H9 (cell line): ENCODE results near the gene ISG15. TPM values are rescaled to one million over a fixed set of nuclear protein-coding genes. Genes with fewer than 3 reads are reported as not detected.

Experiments
- DNase-seq: peaks from one replicate; pipeline ENCODE4 v3.0.0-alpha.2; 2017
- H2AFZ ChIP-seq: one replicate; pipeline ENCODE4 v1.6.1; 2013; ENCODE audit warnings: mild to moderate bottlenecking, low read length, control low read depth, moderate library complexity
- H2AK5ac ChIP-seq: 2 replicates; pipeline ENCODE4 v1.6.1; 2013; ENCODE audit warnings: low read length, control low read depth, mixed read lengths; ENCODE audit not compliant: insufficient read length
- H2BK120ac ChIP-seq: one replicate; pipeline ENCODE4 v1.6.1; 2013; ENCODE audit warnings: low read depth, mild to moderate bottlenecking, low read length, control low read depth, inconsistent platforms; ENCODE audit not compliant: poor library complexity, severe bottlenecking
- H2BK12ac ChIP-seq: 2 replicates; pipeline ENCODE4 v1.6.1; 2013; ENCODE audit warnings: low read length, control low read depth, mixed read lengths, low read depth; ENCODE audit not compliant: insufficient read length
- H2BK15ac ChIP-seq: 2 replicates; pipeline ENCODE4 v1.6.1; 2013; ENCODE audit warnings: low read depth, low read length, control low read depth
- H2BK20ac ChIP-seq: one replicate; pipeline ENCODE4 v1.6.1; 2013; ENCODE audit warnings: low read depth, mild to moderate bottlenecking, low read length, control low read depth, inconsistent platforms; ENCODE audit not compliant: poor library complexity, severe bottlenecking
- H2BK5ac ChIP-seq: 2 replicates; pipeline ENCODE4 v1.6.1; 2013; ENCODE audit warnings: low read length, control low read depth, mixed read lengths; ENCODE audit not compliant: insufficient read length
- H3K14ac ChIP-seq: 2 replicates; pipeline ENCODE4 v1.6.1; 2013; ENCODE audit warnings: low read length, control low read depth; ENCODE audit not compliant: insufficient read depth
- H3K18ac ChIP-seq: 2 replicates; pipeline ENCODE4 v1.6.1; 2013; ENCODE audit warnings: low read depth, mild to moderate bottlenecking, mixed read lengths, low read length, control low read depth; ENCODE audit not compliant: insufficient read length
- H3K23ac ChIP-seq: 2 replicates; pipeline ENCODE4 v1.6.1; 2013; ENCODE audit warnings: low read length, control low read depth, mixed read lengths, low read depth; ENCODE audit not compliant: insufficient read length
- H3K23me2 ChIP-seq: 2 replicates; pipeline ENCODE4 v1.6.1; 2013; ENCODE audit warnings: low read depth, mild to moderate bottlenecking, mixed read lengths, low read length, control low read depth; ENCODE audit not compliant: insufficient read length, poor library complexity, severe bottlenecking
- H3K27ac ChIP-seq: 2 replicates; pipeline ENCODE4 v1.5.1; 2013; ENCODE audit warnings: low read length, control low read depth, mixed read lengths, low read depth; ENCODE audit not compliant: insufficient read length
- H3K27me3 ChIP-seq: 2 replicates; pipeline ENCODE4 v1.6.1; 2013; ENCODE audit warnings: low read length, control low read depth, inconsistent platforms; ENCODE audit not compliant: insufficient read depth
- H3K4ac ChIP-seq: 2 replicates; pipeline ENCODE4 v1.6.1; 2013; ENCODE audit warnings: low read depth, mild to moderate bottlenecking, control low read depth, inconsistent platforms, low read length, moderate library complexity
- H3K4me1 ChIP-seq: 2 replicates; pipeline ENCODE4 v1.6.1; 2013; ENCODE audit warnings: low read length, control low read depth, inconsistent platforms; ENCODE audit not compliant: insufficient read depth
- H3K4me2 ChIP-seq: 2 replicates; pipeline ENCODE4 v1.6.1; 2013; ENCODE audit warnings: low read length, control low read depth, mixed read lengths; ENCODE audit not compliant: insufficient read length, insufficient read depth
- H3K56ac ChIP-seq: 2 replicates; pipeline ENCODE4 v1.6.1; 2013; ENCODE audit warnings: low read depth, mild to moderate bottlenecking, mixed read lengths, low read length, control low read depth; ENCODE audit not compliant: insufficient read length
- H3K79me1 ChIP-seq: 2 replicates; pipeline ENCODE4 v1.6.1; 2013; ENCODE audit warnings: low read depth, mild to moderate bottlenecking, moderate library complexity, low read length, control low read depth, inconsistent platforms; ENCODE audit not compliant: insufficient read depth, poor library complexity, severe bottlenecking
- H3K79me2 ChIP-seq: 2 replicates; pipeline ENCODE4 v1.6.1; 2013; ENCODE audit warnings: low read length, control low read depth, inconsistent platforms; ENCODE audit not compliant: insufficient read depth
- H3K9ac ChIP-seq: 2 replicates; pipeline ENCODE4 v1.6.1; 2013; ENCODE audit warnings: low read length, control low read depth, mixed read lengths; ENCODE audit not compliant: insufficient read length; ENCODE audit errors: extremely low read depth
- H3K9me3 ChIP-seq: one replicate; pipeline ENCODE4 v1.6.1; 2013; ENCODE audit warnings: low read depth, low read length, inconsistent platforms; ENCODE audit not compliant: control insufficient read depth
- H3T11ph ChIP-seq: one replicate; pipeline ENCODE4 v1.6.1; 2013; ENCODE audit warnings: mild to moderate bottlenecking, low read length, control low read depth, inconsistent platforms
- H4K20me1 ChIP-seq: one replicate; pipeline ENCODE4 v1.6.1; 2013; ENCODE audit not compliant: control insufficient read depth, insufficient read length, insufficient read depth
- H4K5ac ChIP-seq: 2 replicates; pipeline ENCODE4 v1.6.1; 2013; ENCODE audit warnings: low read depth, mild to moderate bottlenecking, mixed read lengths, low read length, control low read depth; ENCODE audit not compliant: insufficient read length
- H4K8ac ChIP-seq: replicated peaks from 2 replicates; pipeline ENCODE4 v1.6.1; 2013; ENCODE audit warnings: low read length, control low read depth, mixed read lengths, low read depth; ENCODE audit not compliant: insufficient read length
- H4K91ac ChIP-seq: 2 replicates; pipeline ENCODE4 v1.6.1; 2013; ENCODE audit warnings: low read depth, mild to moderate bottlenecking, moderate library complexity, mixed read lengths, low read length, control low read depth; ENCODE audit not compliant: insufficient read length
- H3K27ac Mint-ChIP-seq, 3 experiments: 2 replicates in 2 of 3; 3 replicates in 1 of 3; pipeline ENCODE4 v1.8.0; 2020 to 2021; ENCODE audit warnings: mixed read lengths in 3 of 3, mild to moderate bottlenecking in 1 of 3, moderate library complexity in 1 of 3
- H3K27me3 Mint-ChIP-seq: 2 replicates; pipeline ENCODE4 v1.8.0; 2021; ENCODE audit warnings: low read depth, mild to moderate bottlenecking, moderate library complexity, mixed read lengths
- H3K36me3 Mint-ChIP-seq, 3 experiments: 2 replicates in 2 of 3; 3 replicates in 1 of 3; pipeline ENCODE4 v1.8.0; 2020 to 2021; ENCODE audit warnings: low read depth in 3 of 3, mixed read lengths in 3 of 3; ENCODE audit not compliant: insufficient read depth in 1 of 3
- H3K4me1 Mint-ChIP-seq, 2 experiments: 2 replicates each; pipeline ENCODE4 v1.8.0; 2020; ENCODE audit warnings: mixed read lengths in 2 of 2
- H3K4me3 Mint-ChIP-seq, 2 experiments: 2 replicates in 1 of 2; 3 replicates in 1 of 2; pipeline ENCODE4 v1.8.0; 2020 to 2021; ENCODE audit warnings: mild to moderate bottlenecking in 2 of 2, mixed read lengths in 2 of 2, moderate library complexity in 1 of 2
- H3K9me3 Mint-ChIP-seq, 2 experiments: 2 replicates in 1 of 2; 3 replicates in 1 of 2; pipeline ENCODE4 v1.8.0; 2020; ENCODE audit warnings: mild to moderate bottlenecking in 2 of 2, mixed read lengths in 2 of 2, moderate library complexity in 1 of 2
- CTCF ChIP-seq: fragments of 200-600 bp; sonication (generic); conservative IDR thresholded peaks from 3 replicates; pipeline ENCODE4 v1.8.0; 2021; ENCODE audit warnings: antibody characterized with exemption, mild to moderate bottlenecking
- WGBS: extraction: QIAGEN DNeasy Blood & Tissue Kit; methylation state at CpG from one replicate; pipeline ENCODE4 v1.1.7; 2013; ENCODE audit warnings: missing lambda C conversion rate, low lambda C conversion rate, mixed read lengths; ENCODE audit not compliant: insufficient read length; ENCODE audit errors: extremely low coverage; 5-methylcytosine and 5-hydroxymethylcytosine counted together
- total RNA-seq: library from RNA; stranded (reverse); gene quantifications from 2 replicates; pipeline ENCODE4 v1.2.1, GENCODE V29; 2021

The ISG15 gene
- total RNA-seq, 1 experiment from 2014 or later = 39.7 TPM

GRCh38 chr1:1054099-1054700 lies 40.9 kb downstream of the ISG15 start:
- Histone ChIP-seq H3K79me2 (no peaks in the 10 kb centered on the region; the same call in 1 of the 2 replicates), H3K4me1 (no peaks in the 10 kb centered on the region), H3K27ac (no peak overlapping the region), H2AFZ (no peak overlapping the region), H3K23me2 (peaks cover 4% of the 10 kb centered on the region), H3K27me3 (peaks cover 4% of the 10 kb centered on the region; the same call in 1 of the 2 replicates), H3K4ac (no peak overlapping the region), H4K20me1 (no peaks in the 10 kb centered on the region), H3K4me2 (no peak overlapping the region), H4K91ac (no peak overlapping the region), H2BK120ac (no peak overlapping the region), H4K5ac (no peak overlapping the region), H3T11ph (no peak overlapping the region), H2BK12ac (no peak overlapping the region), H4K8ac (no peak overlapping the region), H2AK5ac (no peak overlapping the region), H3K9me3 (no peaks in the 10 kb centered on the region), H2BK20ac (no peak overlapping the region), H3K23ac (no peak overlapping the region), H3K18ac (no peak overlapping the region), H3K9ac (no peak overlapping the region), H3K56ac (no peak overlapping the region), H2BK15ac (no peak overlapping the region), H3K14ac (no peak overlapping the region), H3K79me1 (no peaks in the 10 kb centered on the region), H2BK5ac (no peak overlapping the region)
- no peak for TF ChIP-seq CTCF
- no CpG with 5 or more reads among the region's 18 CpGs for WGBS
- H3K36me3 Mint-ChIP-seq = peaks cover 10 to 38% (median 34%) of the 10 kb centered on the region in 3 experiments
- peaks cover 31% of the 10 kb centered on the region for H3K27me3 Mint-ChIP-seq
- DNase-seq = no peak
- H3K4me1 Mint-ChIP-seq = peaks cover 6 to 10% of the 10 kb centered on the region in 2 experiments
- no peak overlapping the region for H3K27ac Mint-ChIP-seq
- no peaks in the 10 kb centered on the region for H3K9me3 Mint-ChIP-seq
- H3K4me3 Mint-ChIP-seq = no peak overlapping the region
